ENCODE results near the gene ALG8. TPM values are rescaled to one million over a fixed set of nuclear protein-coding genes. Genes with fewer than 3 reads are reported as not detected.

Gene ALG8
- total and polyA plus RNA-seq, 2 experiments from 2014 or later, result 94.3 to 130 TPM

GRCh38 chr11:78164471-78164870 lies 25.0 kb upstream of the ALG8 start:
- H3F3A ChIP-seq (replicated peaks; ENCODE audit: low read depth), result no peaks in the 10 kb centered on the region
- no peaks in the 10 kb centered on the region for H3K4me1 ChIP-seq (ENCODE audit: insufficient read depth)
- no peak overlapping the region for H3K4me2 ChIP-seq
- H3K79me2 ChIP-seq (replicated peaks; ENCODE audit: insufficient read depth), result no peaks in the 10 kb centered on the region
- Mint-ChIP-seq H3K27me3 (ENCODE audit: insufficient read depth, low read depth, poor library complexity) (peaks cover 3% of the 10 kb centered on the region), H3K27ac (no peak overlapping the region), H3K4me3 (no peak overlapping the region), H3K4me1 (no peaks in the 10 kb centered on the region), H3K9me3 (no peaks in the 10 kb centered on the region; the same call in 2 of the 3 replicates), H3K36me3 (ENCODE audit: low read depth) (no peaks in the 10 kb centered on the region)
- no peaks in the 10 kb centered on the region for H4K20me1 ChIP-seq (replicated peaks; ENCODE audit: insufficient read depth)
- no peak for ATAC-seq
- H3K27me3 ChIP-seq (ENCODE audit: insufficient read depth), result no peaks in the 10 kb centered on the region
- H3K9me2 ChIP-seq (ENCODE audit: insufficient read depth), result no peaks in the 10 kb centered on the region
- no peak for TF ChIP-seq ZNF462 (CRISPR knock-in tag; IDR thresholded peaks at IDR 0.05)
- TF ChIP-seq STAT1 (IDR thresholded peaks at IDR 0.05; ENCODE audit: unreplicated experiment), result no peak
- TF ChIP-seq, protein P1, sequence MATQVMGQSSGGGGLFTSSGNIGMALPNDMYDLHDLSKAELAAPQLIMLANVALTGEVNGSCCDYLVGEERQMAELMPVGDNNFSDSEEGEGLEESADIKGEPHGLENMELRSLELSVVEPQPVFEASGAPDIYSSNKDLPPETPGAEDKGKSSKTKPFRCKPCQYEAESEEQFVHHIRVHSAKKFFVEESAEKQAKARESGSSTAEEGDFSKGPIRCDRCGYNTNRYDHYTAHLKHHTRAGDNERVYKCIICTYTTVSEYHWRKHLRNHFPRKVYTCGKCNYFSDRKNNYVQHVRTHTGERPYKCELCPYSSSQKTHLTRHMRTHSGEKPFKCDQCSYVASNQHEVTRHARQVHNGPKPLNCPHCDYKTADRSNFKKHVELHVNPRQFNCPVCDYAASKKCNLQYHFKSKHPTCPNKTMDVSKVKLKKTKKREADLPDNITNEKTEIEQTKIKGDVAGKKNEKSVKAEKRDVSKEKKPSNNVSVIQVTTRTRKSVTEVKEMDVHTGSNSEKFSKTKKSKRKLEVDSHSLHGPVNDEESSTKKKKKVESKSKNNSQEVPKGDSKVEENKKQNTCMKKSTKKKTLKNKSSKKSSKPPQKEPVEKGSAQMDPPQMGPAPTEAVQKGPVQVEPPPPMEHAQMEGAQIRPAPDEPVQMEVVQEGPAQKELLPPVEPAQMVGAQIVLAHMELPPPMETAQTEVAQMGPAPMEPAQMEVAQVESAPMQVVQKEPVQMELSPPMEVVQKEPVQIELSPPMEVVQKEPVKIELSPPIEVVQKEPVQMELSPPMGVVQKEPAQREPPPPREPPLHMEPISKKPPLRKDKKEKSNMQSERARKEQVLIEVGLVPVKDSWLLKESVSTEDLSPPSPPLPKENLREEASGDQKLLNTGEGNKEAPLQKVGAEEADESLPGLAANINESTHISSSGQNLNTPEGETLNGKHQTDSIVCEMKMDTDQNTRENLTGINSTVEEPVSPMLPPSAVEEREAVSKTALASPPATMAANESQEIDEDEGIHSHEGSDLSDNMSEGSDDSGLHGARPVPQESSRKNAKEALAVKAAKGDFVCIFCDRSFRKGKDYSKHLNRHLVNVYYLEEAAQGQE (IDR thresholded peaks at IDR 0.05; ENCODE audit: unreplicated experiment), result no peak
- TF ChIP-seq ZNF331 (CRISPR knock-in tag; IDR thresholded peaks at IDR 0.05; ENCODE audit: low read depth), result no peak
- TF ChIP-seq CREB1 (CRISPR knock-in tag; IDR thresholded peaks at IDR 0.05; ENCODE audit: low read depth), result no peak
- TF ChIP-seq, protein P2, sequence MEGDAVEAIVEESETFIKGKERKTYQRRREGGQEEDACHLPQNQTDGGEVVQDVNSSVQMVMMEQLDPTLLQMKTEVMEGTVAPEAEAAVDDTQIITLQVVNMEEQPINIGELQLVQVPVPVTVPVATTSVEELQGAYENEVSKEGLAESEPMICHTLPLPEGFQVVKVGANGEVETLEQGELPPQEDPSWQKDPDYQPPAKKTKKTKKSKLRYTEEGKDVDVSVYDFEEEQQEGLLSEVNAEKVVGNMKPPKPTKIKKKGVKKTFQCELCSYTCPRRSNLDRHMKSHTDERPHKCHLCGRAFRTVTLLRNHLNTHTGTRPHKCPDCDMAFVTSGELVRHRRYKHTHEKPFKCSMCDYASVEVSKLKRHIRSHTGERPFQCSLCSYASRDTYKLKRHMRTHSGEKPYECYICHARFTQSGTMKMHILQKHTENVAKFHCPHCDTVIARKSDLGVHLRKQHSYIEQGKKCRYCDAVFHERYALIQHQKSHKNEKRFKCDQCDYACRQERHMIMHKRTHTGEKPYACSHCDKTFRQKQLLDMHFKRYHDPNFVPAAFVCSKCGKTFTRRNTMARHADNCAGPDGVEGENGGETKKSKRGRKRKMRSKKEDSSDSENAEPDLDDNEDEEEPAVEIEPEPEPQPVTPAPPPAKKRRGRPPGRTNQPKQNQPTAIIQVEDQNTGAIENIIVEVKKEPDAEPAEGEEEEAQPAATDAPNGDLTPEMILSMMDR (conservative IDR thresholded peaks at IDR 0.05; ENCODE audit: low read depth in 2 of 2), result no peak
- no peak for TF ChIP-seq ZNF114 (CRISPR knock-in tag; IDR thresholded peaks at IDR 0.05)
- no peak overlapping the region for H3K27ac ChIP-seq (ENCODE audit: low read depth)
- DNase-seq (ENCODE audit: low spot score), result no peak
- H2AFZ ChIP-seq, result no peak overlapping the region
- no peaks in the 10 kb centered on the region for H3K36me3 ChIP-seq (ENCODE audit: insufficient read depth)
- no peak overlapping the region for H3K4me3 ChIP-seq

Data from GM23338 (cell line).